SHP77 (cell line): ENCODE results near the gene KIAA0232.
A peak's percentile ranks its signal among the peaks of the same experiment; 100 is the strongest.
"Not testable (repeated sequence)": the region's sequence is repeated elsewhere in the genome, so short reads cannot be mapped to it uniquely, and the experiment has no call there.

ENCODE experiments used
- DNase-seq, 2 experiments: peaks; one replicate each; lab custom pipeline; 2025; lab: John Stamatoyannopoulos, UW

KIAA0232 gene

DNA sequence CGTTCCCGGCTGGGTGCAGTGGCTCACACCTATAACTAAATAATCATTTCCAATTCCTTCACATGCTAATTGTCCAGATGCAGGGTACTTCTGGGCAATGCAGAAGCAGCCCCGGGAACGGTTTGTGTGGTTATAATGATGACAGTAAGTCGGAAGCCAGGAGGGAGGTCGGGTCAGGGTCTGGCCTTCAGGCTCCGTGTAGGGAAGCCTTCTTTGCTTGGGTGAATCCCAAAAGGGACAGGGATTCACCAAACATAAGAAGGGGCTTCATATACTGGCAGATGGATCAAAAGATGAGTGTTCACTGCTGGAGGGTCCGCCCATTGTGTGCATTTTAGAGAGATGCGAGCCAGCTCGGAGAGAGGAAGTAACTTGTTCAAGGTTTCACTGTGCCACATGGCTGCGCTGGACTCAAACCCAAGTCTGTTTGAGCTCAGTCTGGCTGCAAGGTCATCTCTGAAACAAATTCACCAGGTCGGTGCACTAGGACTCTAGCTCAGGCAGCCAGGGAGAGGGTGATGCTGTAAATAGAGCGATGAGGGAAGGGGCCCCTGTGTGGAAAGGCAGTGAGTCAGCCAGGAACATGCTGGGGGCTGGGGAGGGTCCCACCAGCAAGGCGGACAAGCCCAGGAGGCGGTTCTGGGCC is 4.8 kb upstream of the KIAA0232 start:
- no peak for DNase-seq

DNA sequence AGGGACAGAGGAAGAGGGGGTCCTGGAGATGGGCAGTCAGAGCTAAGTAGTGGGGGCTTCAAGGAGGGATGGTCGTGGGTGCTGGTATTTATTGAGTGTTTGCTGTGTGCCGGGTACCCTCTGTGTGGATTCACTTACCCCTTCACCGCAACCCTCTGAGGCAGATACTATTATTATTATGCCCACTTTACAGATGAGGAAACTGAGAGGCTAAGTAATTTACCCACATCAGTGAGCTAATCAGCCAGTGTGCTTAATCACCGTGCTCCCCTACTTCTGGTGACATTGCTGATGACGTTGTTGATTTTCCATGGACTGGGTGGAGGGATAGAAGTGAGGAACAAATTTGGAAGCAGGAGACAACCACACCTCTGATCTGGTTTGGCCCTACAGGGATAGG is 4.1 kb upstream of the KIAA0232 start:
- no peak for DNase-seq

DNA sequence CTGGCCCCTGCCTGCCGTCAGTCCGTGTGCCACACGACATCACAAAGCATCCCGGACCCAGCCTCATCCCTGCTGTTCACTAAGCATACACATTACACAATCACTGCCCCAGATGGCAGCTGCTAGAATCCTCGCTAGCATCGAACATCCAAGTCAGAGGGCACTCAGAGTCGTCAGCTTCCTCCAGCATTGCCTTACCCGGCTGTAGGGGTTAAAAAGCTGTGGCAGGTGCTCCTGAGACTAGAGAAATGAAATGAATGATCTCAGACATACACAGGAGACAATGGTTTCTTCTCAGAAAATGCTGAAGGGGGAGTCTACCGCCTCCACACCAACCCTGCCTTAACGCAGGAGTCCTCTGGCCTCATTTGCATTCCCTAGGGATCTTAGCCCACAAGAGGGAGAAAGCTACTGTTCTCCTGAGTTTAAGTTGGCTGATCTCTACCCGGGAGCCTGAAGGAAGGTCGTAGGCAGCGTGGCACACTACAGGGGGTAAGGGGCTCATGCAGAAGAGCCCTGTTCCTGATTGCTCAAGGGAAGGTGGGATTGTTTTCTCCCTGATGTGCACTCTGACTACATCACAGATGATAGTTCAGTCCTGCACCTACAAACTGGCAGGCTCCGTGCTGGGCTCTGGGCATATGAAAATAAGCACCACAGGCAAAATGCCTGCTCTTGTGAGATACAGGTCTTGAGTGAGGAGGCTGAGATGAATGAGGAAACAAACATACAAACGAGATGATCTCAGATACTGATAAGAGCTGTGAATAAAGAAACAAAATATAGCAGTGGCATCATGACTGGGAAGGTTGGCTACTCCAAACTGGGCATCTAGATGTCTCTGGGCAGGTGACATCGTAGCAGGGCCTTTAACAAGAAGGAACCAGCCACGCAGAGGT is 2.6 kb upstream of the KIAA0232 start:
- DNase-seq, result peak; percentile 65 to 82

DNA sequence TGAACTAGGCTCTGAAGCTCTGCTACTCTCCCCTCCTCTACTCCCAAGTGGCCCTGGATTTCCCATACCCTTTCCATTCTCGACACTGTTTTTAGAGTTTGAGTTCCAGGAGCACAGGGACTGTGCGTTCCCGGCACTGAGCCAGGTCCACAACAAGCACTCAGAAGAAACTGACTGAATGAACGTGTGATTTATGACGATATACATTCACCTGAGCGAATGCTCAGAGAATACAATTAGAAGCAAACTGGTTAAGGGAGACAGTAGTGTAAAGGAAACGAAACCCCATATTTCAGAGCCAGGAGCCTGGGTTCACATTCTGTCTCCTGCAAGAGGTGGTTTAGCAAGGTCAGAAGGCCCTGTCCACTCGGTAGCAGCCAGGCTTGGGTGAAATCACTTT is 1.4 kb upstream of the KIAA0232 start:
- DNase-seq, result peak in 1 of 2 experiments; percentile 2

DNA sequence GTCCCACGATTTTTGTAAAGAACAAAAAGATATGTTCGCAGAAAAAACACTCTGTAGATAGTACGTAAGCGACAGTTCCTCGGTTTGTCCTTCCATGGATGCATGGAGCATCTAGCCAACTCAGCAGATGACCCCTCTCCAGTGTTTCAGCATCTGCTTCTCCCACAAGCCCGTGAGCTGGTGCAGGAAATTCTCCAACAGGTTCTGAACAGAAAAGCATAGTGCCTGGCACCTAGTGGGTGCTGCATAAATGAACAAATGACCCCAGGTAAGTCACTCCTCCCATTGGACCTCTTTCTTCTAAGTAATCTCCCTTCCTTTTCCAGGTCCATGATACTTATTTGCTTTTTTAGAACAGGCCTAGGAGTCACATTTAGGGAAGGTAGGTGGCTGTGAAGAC is 966 bp upstream of the KIAA0232 start:
- DNase-seq, result peak in 1 of 2 experiments; percentile 8

DNA sequence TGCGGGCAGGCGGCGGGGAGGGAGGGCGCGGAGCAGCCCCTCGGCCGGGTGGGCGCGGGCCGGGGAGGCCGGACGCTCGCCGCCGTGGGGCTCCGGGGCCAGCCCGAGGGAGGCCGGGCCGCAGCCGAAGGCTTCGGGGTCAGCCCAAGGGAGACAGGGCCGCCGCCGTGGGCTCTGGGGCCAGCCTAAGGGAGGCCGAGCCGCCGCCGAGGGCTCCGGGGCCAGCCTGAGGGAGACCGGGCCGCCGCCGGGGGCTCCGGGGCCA is 251 bp downstream of the KIAA0232 start:
- DNase-seq, result no peak

DNA sequence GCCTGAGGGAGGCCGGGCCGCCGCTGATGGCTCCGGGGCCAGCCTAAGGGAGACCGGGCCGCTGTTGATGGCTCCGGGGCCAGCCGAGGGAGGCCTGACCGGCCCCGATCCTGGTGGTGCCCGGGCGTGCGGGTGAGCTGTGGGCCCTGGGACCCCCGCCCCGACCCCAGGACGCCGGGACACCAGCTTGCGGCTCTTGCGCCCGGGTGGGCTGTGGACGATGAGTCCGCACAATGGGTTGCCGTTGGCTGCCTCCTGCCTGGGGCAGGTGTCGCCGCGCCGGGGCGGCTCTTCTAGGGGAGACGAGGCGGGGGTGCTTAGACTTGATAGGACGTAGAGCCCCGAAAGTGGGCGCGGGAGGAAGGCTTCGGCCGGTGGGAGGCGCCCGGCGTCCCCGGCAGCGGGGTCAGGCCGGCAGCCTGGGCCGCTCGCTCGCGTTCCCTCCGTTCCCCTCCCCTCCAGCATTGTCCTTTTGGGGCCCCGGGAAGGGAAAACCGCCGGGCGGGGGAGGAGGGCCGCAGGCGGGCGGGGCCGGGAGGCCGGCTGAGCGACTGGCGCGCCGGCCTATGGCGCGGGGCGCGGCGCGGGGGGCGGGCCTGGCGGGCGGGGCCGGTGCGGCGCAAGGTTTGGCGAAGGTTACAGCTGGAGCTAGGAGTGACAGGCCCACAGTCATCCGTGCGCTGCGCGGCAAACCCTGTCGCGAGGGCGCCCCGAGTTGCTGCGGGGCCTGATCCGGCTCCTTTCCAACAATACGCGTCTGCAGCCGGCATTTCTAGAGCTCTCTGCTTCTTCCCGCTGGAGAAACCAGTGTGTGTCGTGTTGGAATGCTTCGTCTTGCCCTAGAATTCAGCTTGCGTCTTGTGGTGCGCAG is 819 bp downstream of the KIAA0232 start:
- DNase-seq, result peak; percentile 13 to 65

DNA sequence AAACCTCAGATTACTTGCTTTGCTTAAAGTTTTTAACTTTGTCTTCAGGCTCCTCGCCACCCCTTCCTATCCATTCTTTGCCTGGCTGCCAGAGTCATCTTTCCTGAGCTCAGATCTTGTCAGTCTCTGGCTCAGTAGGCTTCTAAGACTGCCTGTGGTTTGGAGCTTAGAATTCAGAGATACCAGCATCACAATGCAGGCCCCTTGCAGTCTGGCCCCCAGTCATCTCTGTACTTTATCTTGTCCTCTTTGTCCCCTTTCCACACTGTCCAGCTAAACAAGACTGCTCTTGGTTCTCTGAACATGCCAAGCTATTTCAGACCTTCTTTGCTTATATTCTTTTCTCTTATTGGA is 3.0 kb downstream of the KIAA0232 start:
- DNase-seq, result no peak

DNA sequence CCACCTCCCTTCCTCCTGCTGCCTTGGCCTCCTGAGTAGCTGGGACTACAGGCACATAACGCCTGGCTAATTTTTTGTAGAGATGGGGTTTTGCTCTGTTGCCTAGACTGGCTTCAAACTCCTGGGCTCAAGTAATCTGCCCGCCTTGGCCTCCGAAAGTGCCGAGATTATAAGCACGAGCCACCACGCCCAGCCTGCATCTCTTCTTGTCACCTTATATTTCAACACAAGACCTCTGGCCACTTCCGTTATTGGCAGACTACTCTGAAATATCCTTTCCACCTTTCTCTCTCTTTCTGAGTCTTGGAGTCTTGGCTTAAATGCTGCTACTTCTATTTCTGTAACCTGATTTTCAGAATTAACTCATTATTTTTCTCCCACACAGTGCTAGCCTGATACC is 5.6 kb downstream of the KIAA0232 start:
- DNase-seq, result no peak

DNA sequence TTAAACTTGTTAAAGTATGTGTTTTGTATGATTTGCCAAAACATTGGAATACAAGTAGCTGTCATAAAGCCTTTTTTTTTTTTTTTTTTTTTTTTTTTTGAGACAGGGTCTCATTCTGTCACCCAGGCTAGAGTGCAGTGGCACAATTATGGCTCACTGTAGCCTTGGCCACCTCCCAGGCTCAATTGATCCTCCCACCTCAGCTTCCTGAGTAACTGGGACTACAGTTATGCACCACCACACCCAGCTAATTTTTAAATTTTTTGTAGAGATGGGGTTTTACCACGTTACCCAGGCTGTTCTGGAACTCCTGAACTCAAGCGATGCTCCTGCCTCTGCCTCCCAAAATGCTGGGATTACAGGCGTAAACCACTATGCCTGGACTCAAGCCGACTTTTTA is 8.7 kb downstream of the KIAA0232 start:
- not testable (repeated sequence) for DNase-seq

DNA sequence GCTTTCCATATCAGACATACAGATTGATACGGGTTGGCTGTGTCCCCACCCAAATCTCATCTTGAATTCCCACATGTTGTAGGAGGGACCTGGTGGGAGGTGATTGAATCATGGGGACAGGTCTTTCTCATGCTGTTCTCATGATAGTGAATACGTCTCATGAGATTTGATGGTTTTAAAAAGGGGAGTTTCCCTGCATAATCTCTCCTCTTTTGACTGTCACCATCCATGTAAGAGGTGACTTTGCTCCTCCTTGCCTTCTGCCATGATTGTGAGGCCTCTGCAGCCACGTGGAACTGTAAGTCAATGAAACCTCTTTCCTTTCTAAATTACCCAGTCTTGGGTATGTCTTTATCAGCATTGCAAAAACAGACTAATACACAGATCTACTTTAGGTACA is 9.3 kb downstream of the KIAA0232 start:
- DNase-seq, result not testable (repeated sequence)

DNA sequence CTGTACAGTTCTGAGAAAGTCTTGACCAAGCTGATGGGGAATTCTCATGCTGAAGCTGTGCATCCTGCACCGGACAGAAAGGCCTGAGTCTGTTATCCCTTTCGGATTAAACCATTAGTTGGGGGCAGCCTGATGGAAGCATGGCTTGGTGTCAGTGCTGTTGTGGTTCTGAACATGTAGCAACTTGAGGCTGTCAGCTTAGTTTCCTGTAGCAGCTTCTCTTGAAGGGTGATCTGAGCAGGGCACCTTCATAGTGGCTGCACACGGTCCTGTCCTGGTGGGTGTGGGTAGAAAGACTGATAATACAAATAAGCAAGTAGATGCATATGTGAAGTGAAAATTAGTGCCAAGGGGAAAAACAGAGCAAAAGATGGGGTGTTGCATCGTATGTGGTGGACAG is 11.7 kb downstream of the KIAA0232 start:
- DNase-seq, result no peak

DNA sequence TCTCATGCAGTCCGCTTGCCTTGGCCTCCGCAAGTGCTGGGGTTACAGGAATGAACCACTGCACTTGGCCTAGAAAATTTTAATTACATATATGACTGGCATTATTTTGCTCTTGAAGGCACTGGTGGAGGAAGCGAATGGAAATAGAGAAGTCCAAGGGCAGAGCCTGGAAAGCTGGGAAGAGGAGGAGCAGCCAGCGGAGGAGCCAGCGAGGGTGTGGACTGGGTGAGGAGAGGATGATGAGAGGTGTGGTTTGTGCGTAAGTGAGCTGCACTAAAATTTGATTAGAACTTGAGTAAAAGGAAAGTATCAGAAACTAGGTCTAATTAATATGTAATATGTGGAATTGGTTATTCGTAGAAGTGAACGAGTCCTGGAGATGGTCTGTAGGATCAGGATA is 13.3 kb downstream of the KIAA0232 start:
- no peak for DNase-seq

DNA sequence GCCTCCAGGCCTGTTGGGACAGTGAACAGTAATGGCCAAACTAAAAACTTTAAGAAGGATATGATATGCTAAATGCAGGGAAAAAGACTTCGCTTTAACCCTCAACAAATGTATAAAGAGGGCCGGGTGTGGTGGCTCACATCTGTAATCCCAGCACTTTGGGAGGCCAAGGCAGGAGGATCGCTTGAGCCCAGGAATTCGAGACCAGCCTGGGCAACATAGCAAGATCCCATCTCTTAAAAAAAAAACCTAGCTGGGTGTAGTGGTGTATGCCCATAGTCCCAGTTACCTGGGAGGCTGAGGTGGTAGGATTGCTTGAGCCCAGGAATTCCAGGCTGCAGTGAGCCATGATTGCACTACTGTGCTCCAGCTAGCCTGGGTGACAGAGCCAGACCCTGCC is 14.8 kb downstream of the KIAA0232 start:
- DNase-seq, result not testable (repeated sequence)

DNA sequence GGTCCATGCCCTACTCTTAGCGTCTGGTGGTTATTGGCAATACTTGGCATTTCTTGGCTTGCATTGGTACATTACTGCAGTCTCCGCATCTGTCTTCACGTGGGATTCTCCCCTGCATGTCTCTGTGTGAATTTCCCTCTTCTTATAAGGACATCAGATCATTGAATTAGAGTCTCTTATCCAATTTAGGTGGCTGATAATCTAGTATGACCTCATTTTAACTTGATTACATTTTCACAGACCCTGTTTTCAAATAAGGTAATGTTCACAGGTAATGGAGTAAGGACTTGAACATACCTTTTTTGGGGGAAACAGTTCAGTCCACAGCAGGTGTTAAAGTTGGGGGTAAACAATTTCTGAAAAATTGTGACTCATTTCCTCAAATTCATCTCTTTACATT is 16.6 kb downstream of the KIAA0232 start:
- DNase-seq, result no peak

DNA sequence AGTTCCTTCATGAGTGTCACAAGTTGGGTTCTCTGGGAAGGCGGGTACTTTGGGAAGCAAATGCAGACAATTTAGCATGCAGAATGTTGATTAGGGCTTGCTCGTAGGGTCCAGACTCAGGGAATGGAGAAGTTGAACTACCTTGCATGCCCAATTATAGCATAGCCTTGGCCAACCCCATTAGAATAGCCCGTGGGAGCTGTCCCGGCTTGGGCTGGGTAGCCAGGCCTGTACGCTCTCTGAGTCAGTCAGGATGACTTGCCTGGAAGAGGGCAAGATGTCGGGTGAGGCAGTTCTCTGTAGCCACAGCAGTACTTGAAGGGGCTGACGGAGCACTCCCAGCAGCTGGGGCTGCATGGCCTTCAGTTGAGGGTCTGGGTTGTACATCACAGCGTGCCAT is 19.5 kb downstream of the KIAA0232 start:
- DNase-seq, result no peak

DNA sequence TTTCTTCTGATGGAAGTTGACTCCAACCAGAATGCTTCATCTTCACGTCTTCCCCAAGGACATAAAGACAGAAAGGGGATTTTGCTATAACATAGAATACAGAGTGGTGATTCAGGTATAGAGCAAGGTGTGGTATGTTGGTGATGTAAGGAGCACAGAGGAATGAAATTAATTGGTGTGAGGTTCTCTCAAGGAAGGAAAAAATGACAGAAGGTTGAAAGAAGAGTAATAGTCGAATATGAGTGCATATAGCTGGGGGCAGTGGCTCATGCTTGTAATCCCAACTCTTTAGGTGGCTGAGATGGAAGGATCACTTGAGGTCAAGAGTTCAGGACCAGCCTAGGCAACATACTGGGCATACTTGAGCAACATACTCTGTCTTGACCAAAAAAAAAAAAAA is 20.1 kb downstream of the KIAA0232 start:
- no peak for DNase-seq

DNA sequence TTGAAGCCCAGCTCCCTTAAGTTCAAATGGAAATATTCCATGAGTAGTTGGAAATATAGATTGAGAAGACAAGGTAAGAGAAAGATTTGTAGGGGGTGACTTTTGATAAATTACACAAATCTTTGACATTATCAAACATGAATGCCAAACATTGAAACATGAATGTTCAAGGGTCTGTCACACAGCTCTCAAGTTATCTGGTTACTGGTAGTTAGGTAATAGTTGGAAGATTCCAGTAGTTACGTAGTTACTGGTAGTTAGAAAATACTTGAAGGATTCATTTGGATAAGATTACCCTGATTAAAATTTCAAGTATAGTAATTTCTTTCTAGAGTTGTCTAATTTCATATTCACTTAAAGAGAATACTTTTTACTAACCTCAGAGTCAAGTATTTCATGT is 20.7 kb downstream of the KIAA0232 start:
- no peak for DNase-seq

DNA sequence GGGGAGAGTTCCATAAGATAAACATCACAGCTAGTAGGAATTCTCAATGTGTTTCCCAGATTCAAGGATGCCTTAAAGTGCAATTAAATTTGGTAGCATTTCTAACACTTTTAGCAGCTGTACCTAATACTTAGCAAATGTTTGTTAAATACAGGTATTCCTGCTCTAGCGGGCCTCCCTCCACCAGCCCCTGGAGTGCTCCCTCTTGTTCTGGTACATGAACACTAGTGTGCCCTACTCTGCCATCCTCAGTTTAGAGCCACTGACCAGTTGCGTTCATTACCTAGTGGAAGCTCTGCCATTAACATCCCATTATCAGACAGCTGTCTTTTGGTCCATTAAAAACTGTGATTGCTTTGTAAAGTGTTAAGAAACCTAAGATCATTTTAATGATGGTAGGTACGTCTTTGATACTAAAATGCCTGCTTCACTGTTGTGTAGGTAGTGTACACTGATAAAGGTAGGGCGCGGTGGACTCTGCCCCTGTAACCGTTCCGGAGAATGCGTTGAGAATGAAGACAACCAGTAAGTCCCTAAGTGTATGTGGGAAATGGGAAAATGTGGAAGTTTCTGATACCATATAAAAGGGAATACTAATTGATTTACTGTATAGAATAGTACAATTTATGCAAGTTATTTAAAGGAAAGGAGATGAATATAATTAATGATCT is 21.7 kb downstream of the KIAA0232 start:
- DNase-seq, result no peak

DNA sequence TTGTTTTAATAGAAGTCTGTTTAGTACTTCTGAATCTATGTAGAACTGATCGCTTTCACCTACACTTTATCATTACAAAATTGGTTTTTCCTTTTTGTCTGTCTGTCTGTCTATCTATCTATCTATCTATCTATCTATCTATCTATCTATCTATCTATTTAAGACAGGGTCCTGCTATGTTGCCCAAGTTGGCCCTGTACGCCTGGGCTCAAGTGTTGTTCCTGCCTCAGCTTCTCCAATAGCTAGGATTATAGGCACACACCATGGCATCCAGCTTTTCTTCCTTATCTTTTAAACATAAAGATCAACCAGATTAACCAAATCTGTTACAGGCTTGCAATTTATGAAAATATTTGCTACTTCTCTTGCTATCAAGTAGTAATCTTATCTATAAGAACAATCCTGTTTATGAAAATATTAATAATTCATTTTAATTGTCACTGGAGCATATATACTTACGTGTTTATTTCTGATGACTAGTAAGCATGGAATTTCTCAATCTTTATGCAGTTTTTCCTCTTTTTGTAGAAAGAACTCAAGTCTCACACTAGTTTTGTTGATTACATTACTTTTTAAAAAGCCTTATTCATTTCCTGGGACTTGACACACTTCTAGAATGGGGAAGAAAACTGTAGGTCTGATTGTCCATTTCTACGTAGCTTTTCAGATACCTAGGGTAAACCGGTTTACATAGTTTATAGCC is 24.5 kb downstream of the KIAA0232 start:
- no peak for DNase-seq

DNA sequence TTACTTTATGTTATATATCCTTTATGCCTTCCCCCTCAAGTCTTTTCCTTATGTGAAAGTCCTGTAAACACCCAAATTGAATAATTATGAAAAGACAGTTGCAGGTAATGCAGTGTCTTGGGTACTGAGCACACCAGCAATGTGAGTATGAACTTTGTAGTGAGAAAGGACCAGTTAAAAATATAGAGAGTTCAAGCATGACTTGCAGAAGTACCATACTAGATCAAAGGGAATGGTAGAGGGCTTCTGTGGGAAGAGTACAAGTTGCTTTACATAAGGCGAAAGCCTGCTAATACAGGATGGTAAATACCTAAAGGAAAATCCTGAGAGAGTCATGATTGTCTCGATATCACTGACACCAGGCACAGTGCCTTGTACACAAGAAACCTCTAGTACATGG is 25.7 kb downstream of the KIAA0232 start:
- no peak for DNase-seq

DNA sequence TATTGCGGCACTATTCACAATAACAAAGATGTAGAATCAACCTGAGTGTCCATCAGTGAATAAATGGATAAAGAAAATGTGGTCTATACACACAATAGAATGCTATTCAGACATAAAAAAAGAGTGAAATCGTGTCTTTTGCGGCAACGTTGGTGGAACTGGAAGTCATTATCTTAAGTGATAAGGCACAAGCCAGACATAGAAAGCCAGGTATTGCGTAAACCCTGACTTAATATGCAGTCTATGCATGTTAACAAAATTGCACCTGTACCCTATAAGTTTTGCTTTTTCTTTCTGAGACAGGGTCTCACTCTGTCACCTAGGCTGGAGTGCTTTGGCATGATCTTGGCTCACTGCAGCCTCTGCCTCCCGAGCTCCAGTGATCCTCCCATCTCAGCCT is 28.6 kb downstream of the KIAA0232 start:
- no peak for DNase-seq
